SH-SY5Y (cell line): Measurements from ENCODE around the gene CYSLTR1.

Source experiments
- GATA2 ChIP-seq: IDR thresholded peaks from 2 replicates; pipeline ENCODE4 v1.6.1; 2011; ENCODE audit warnings: mild to moderate bottlenecking, low read depth, low read length
- GATA3 ChIP-seq: IDR thresholded peaks from 2 replicates; pipeline ENCODE4 v1.6.1; 2011; ENCODE audit warnings: low read depth, mild to moderate bottlenecking, low read length, moderate library complexity

Gene CYSLTR1

DNA sequence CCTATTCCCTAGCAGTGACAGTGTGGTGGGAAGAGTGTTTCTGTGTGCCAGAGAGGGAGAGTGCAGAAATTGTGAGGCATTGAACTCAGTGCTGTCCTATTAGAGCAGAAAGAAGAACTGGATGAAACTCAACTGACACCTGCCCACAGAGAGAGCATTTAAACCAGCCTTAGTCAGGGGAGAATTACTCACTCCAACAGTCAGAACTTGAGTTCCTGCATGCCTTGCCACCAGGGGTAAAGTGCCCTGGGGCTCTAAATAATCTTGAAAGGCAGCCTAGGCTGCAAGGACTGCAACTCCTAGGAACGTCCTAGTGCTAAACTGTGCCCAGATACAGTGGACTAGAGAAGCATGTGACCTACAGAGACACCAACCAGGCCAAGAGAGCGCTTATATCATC is 12.8 kb downstream of the CYSLTR1 start:
- no peak for TF ChIP-seq GATA3
- no peak for TF ChIP-seq GATA2

GRCh38 chrX:78313526-78313925 is 13.9 kb downstream of the CYSLTR1 start:
- TF ChIP-seq GATA2, result no peak
- TF ChIP-seq GATA3, result no peak

DNA sequence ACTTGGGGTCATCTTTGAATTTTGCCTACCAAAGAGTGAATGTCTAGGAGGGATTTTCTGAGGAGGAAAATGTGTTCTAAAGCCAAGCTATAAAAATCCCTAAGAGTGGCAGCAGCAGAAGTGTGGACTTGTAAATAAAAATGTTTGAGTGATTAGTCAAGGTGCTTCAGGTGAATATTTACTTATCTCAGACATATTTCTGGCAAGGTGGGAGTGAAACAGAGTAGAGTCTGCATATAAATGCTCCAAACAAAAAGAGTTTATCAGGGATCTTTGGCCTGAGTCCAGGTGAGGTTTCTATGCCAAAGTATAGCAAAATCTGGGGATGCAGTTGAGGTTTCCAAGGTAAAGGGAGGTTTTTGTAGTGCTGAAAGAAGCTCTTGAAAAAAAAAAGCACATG is 19.7 kb downstream of the CYSLTR1 start:
- TF ChIP-seq GATA2, result no peak
- no peak for TF ChIP-seq GATA3

GRCh38 chrX:78303086-78303485 is 24.3 kb downstream of the CYSLTR1 start:
- TF ChIP-seq GATA3 (no peak), GATA2 (no peak)

DNA sequence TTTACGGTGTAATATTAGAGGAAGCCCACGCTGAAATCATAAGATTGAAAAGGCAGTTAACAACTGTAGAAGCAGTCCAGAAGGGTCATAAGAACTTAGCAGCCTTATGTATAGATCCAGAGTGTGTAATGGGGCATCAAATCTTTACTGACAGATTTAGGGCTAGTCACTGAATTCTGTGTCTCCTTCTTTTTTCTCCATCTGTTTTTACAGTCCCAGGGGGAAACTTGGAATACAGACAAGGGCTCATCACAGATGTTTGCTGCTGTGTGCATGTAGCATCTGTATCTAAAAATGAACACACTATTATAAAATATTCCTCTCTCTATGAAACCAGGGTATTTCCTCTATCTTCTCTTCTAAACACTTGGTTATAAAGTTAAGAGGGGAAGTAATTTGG is 43.9 kb downstream of the CYSLTR1 start:
- TF ChIP-seq GATA3 (no peak), GATA2 (no peak)

DNA sequence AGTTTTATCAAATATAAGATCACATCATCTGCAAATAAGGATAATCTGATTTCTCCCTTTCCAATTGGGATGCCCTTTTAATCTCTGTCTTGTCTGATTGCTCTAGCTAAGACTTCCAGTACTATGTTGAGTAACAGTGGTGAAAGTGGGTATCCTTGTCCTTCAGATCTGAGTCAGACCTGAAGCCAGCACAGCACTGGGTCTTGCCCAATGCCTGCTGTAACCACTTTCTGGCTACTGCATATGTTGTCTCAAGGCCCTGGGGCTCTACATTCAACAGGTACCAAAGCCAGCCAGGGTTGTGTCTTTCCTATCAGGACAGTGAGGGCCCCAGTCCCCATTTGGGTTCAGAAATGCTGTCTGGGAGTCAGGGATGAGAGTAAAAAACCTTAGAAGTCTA is 90.3 kb downstream of the CYSLTR1 start:
- no peak for TF ChIP-seq GATA3
- no peak for TF ChIP-seq GATA2
